Fibroblast of peridontal ligament (primary cell): Measurements from ENCODE around the gene MAP3K10.

Experiments
- DNase-seq: peaks from one replicate; pipeline ENCODE4 v3.0.0-alpha.2; 2010; ENCODE audit errors: extremely low read depth

MAP3K10 gene

DNA sequence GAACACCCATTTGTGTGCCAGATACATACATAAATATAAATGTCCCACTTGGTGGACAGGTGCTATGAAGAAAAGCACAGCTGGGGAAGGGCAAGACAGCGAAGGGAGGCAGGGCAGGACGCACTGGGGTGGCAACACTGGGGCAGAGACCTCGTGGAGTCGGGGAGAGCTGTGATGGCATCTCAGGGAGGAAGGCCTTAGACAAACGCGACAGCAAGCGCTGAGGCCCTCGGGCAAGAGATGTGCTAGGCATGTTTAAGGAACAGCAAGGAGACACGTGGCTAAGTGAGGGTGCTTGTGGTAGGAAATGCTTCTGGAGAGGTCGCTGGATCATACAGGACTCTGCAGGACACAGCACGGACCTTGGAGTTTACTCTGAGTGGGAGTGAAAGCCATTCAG is 58.6 kb downstream of the MAP3K10 start:
- DNase-seq, result no peak

GRCh38 chr19:40251244-40251643 is 60.0 kb downstream of the MAP3K10 start:
- no peak for DNase-seq

DNA sequence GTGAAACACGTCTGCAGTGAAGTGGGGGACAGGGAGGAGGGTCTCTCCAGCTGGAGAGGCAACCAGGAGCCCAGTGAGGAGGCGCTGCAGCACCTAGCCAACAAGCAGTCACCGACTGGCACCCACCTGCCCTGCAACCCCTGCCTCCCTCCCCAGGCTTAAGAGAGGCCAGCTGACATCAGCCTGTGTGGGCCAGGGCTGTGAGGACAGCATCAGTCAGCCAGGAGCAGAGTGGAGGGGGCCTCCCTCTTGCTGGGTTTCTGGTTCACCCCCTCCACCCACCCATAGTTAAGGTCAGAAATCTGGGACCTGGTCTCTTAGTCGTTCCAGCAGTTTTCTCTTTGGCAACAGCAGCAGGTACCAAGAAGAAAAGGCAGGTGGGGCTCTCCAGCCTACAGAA is 60.8 kb downstream of the MAP3K10 start:
- DNase-seq, result no peak

DNA sequence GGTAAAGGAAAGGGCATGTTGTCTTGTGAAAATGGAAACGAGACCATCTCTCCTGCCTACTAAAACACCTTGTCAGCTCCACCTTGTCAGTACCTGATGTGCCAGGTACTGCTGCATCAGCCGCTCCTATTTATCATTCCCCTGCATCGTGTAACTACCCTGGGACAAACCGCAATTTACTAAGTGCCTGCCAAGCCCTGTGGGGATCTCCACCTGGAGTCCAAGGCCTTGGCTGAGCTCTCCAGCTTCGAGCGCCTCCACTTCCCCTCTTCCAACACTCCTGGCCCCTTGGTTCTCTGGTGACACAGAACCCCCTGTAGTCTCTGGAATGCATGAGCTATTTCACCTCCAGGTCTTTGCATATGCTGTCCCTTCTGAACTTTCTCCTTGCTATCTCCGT is 61.2 kb downstream of the MAP3K10 start:
- DNase-seq, result no peak

DNA sequence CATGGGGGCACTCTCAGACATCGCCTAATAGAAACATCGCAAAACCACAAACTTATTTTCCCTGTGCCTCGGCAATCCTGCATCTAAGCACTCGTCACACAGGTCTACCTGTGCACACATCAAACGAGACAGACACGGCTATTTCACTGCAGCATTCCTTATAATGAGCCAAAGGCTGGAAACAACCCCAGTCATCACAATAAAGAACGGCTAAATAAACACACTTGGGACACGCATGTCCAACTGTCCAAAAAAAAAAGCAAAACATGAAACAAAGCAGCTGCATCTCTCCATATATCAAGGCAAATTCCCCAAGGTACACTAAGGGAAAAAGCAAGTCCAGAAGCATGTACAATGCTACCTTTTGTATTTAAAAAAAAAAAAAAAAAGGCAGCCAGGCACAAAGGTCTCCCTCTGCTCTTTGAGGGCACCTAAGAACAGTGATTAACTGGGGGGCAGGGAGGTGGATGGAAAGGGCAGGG is 62.4 kb downstream of the MAP3K10 start:
- DNase-seq, result no peak

- no peak for DNase-seq
Observed at GRCh38 chr19:40254714-40255418, 63.6 kb downstream of the MAP3K10 start.

DNA sequence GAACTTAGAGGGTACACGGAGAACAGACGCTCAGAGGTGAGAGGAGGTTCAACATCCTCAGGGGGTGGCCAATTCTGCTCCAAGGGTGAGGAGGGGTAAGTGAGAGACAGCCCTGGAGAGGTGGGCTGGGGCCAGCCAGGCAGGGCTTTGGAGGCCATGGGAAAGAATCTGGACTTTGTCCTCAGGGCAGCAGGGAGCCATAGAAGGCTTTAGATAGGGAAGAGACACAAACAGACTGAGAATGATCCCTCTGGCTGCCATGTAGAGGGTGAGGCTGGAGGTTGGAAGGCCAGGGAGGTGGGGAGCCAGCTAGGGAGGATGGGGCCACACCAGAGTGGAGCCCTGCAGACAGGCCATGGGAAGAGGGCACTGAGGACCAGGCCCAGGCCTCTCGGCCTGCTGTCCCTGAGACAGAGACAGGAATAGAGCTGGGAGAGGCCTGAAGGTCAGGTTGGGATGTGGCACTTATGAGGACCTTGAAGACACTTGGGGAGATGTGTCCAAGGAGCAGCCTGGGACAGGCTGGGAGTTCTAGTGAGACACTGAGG is 64.5 kb downstream of the MAP3K10 start:
- DNase-seq, result no peak

DNA sequence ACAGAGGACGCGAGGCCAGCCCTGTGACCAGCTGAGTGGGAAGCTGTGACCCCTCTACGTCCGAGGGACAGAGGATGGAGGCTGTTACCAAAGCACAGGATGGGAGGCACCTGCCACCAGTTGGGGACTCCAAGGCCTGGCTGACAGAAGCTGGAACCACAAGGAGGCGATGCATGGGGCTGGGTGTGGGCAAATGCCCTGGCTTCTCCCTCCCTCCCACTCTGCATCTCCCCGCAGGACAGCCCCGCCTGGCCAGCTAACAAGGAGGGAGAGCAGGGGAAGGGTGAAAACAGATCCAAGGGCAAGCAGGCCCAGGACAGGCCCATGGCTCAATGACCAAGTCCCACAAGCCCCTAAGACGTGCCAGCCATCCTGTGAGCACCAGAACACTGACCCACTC is 65.3 kb downstream of the MAP3K10 start:
- DNase-seq, result no peak

GRCh38 chr19:40257096-40257517 is 65.9 kb downstream of the MAP3K10 start:
- DNase-seq, result no peak

DNA sequence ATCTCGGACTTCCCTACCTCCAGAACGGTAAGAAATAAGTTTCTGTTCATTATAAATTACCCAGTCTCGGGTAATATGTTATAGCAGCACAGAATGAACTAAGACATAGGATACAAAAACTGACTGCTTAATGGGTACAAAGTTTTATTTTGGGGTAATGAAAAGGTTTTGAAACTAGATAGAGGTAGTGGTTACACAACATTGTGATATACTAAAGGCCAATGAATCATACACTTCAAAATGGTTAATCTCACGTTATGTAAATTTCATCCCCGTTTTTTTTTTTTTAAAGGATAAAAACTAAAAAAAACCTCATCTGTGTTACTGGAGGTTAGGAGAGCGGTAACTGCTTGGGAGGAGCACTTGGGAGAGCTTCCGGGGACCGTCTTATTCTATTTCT is 70.4 kb downstream of the MAP3K10 start:
- DNase-seq, result no peak

GRCh38 chr19:40262422-40262821 is 71.2 kb downstream of the MAP3K10 start:
- no peak for DNase-seq

GRCh38 chr19:40263440-40264313 is 72.5 kb downstream of the MAP3K10 start:
- DNase-seq, result no peak

GRCh38 chr19:40264314-40265054 is 73.3 kb downstream of the MAP3K10 start:
- no peak for DNase-seq
